Duodenal mucosa (tissue), 2 donors: ENCODE measurements around the gene BNC2.

Experiments used
- H3K27ac ChIP-seq: one replicate; pipeline ENCODE4 v1.7.0; 2013; ENCODE audit warnings: low read depth, low read length
- H3K27me3 ChIP-seq, 2 donors: one replicate each; pipeline ENCODE4 v1.7.0; 2013; ENCODE audit warnings: low read length in 2 of 2, control low read depth in 1 of 2; ENCODE audit not compliant: insufficient read depth in 2 of 2, control insufficient read depth in 1 of 2
- H3K36me3 ChIP-seq, 2 donors: one replicate each; pipeline ENCODE4 v1.7.0; 2013; ENCODE audit warnings: low read length in 2 of 2, control low read depth in 1 of 2; ENCODE audit not compliant: insufficient read depth in 2 of 2, control insufficient read depth in 1 of 2
- H3K4me1 ChIP-seq, 2 donors: one replicate each; pipeline ENCODE4 v1.7.0; 2013; ENCODE audit warnings: low read length in 2 of 2, control low read depth in 1 of 2; ENCODE audit not compliant: insufficient read depth in 2 of 2, control insufficient read depth in 1 of 2
- H3K4me3 ChIP-seq, 2 donors: one replicate each; pipeline ENCODE4 v1.7.0; 2013; ENCODE audit warnings: low read length in 2 of 2, low read depth in 1 of 2
- H3K9ac ChIP-seq, 2 donors: one replicate each; pipeline ENCODE4 v1.7.0; 2013; ENCODE audit warnings: low read length in 2 of 2, low read depth in 1 of 2
- H3K9me3 ChIP-seq, 2 donors: one replicate each; pipeline ENCODE4 v1.7.0; 2013; ENCODE audit warnings: low read length in 2 of 2, control low read depth in 1 of 2; ENCODE audit not compliant: control insufficient read depth in 1 of 2

Gene BNC2

DNA sequence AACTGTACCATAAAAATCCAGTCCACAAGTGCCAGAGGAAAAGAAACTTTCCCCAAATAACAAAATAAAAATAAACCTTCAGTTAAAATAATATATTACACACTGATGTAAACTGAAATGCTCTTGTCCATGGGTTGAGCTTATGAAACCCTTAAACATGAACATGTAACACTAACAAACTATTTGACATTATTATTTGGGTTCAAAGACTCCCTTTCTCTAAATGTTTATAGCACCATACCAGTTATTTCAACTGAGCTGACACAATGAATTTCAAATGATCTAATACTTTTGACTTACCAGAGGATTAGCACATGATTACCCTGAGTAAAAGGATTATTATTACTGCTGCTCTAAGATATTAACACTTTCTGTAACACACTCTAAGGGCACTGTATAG lies 251.1 kb downstream of the BNC2 start:
- Histone ChIP-seq H3K36me3 (no peaks in the 10 kb centered on the region), H3K9ac (no peak overlapping the region), H3K9me3 (no peaks in the 10 kb centered on the region), H3K27ac (no peak overlapping the region), H3K27me3 (no peaks in the 10 kb centered on the region), H3K4me3 (no peak overlapping the region), H3K4me1 (no peaks in the 10 kb centered on the region)

DNA sequence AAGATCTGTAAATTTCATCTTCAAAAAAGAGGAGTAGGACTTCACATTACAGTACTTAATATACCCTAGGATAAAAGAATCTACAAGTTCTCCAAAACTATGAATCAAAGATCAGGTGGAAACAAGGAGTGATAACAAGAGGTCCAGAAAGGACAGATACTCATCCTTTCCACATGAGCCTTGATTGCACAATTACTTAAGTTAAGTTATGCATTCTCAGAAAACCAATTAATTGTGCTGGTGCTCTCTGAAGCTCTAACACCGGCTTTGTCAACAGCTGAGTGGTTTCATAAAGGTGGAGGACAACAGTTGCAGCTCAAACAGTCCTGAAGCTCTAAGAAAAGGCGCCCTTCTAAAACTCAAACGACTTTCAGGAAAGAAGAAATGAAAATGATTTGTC lies 251.9 kb downstream of the BNC2 start:
- no peak overlapping the region for H3K4me3 ChIP-seq
- no peaks in the 10 kb centered on the region for H3K9me3 ChIP-seq
- H3K27ac ChIP-seq, result no peak overlapping the region
- no peak overlapping the region for H3K9ac ChIP-seq
- H3K36me3 ChIP-seq, result no peaks in the 10 kb centered on the region
- no peaks in the 10 kb centered on the region for H3K4me1 ChIP-seq
- no peaks in the 10 kb centered on the region for H3K27me3 ChIP-seq

DNA sequence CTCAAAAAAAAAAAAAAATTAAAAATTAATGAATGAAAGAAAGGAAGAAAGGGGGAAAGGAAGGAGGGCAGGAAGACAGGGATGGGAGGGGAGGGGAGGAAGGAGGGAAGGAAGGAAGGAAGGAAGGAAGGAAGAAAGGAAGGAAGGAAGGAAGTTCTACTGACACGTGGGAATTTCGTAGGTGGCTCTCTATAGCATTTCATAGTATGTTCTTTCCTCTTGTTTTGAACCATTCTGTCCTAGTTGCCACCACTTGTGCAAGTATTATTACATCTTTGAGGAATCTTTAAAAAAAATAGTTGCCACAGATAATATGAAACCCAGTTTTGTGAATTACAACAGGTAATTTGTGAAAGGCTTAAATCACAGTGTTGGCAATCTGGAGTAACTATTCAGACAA lies 253.8 kb downstream of the BNC2 start:
- no peaks in the 10 kb centered on the region for H3K4me1 ChIP-seq
- H3K36me3 ChIP-seq, result no peaks in the 10 kb centered on the region
- no peak overlapping the region for H3K4me3 ChIP-seq
- H3K9me3 ChIP-seq, result no peaks in the 10 kb centered on the region
- H3K27me3 ChIP-seq, result no peaks in the 10 kb centered on the region
- H3K9ac ChIP-seq, result no peak overlapping the region
- H3K27ac ChIP-seq, result no peak overlapping the region

DNA sequence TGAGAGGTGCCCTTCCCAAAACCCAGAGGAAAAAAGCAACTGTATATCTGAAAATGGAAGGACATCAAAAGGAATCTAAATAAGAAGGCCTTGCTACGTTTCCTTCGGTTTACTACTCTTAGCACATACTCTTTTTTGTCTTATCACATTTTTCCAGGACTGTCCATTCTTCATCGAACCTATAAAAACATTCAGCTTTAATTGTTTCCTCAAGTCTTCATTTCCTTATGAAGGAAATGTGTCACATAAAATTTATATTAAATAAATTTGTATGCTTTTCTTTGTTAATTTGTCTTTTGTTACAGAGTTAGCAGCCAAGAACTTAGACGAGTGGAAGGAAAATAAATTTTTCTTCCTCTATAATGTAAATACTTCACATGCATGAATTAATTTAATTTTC lies 255.0 kb downstream of the BNC2 start:
- no peaks in the 10 kb centered on the region for H3K27me3 ChIP-seq
- H3K27ac ChIP-seq, result no peak overlapping the region
- H3K4me3 ChIP-seq, result no peak overlapping the region
- no peaks in the 10 kb centered on the region for H3K9me3 ChIP-seq
- no peaks in the 10 kb centered on the region for H3K4me1 ChIP-seq
- no peaks in the 10 kb centered on the region for H3K36me3 ChIP-seq
- H3K9ac ChIP-seq, result no peak overlapping the region

DNA sequence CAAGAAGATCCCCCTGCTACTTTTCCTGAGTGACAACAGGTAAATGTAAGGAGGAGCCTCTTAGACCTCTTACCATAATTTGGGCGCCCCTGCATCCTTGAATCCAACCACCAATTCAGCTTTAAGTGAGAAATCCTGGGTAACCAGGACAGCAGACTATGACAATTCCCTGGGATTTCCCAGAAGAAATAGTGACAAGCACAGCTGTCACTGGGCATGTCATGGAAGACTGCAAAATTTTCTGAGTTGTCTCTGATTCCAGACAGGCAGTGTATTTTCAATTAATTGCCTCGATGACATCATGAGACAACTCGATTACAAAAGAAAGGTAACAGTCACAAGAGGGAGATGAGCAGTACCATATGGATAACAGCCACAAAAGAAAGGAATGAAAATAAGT lies 256.9 kb downstream of the BNC2 start:
- H3K4me1 ChIP-seq, result no peaks in the 10 kb centered on the region
- no peaks in the 10 kb centered on the region for H3K27me3 ChIP-seq
- H3K27ac ChIP-seq, result no peak overlapping the region
- H3K9me3 ChIP-seq, result no peaks in the 10 kb centered on the region
- H3K9ac ChIP-seq, result no peak overlapping the region
- no peak overlapping the region for H3K4me3 ChIP-seq
- H3K36me3 ChIP-seq, result no peaks in the 10 kb centered on the region

DNA sequence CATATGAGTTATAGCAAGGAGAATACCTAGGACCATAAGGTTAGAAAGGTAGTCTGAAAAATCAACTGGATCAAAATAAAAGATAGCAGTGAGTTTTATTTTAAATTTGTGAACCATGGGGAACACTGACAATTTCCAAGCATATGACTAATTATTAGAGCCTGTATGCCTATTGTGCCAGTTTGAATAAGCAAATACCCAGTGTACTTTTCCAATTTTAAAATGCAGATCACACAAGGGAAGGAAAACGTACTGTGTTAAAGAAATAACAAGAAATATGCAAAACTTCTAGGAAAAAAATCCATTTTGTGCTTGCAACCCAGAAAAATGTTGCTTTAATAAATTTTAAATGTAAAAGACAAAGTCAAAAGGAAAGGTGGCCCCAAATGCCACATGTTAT lies 257.4 kb downstream of the BNC2 start:
- H3K36me3 ChIP-seq, result no peaks in the 10 kb centered on the region
- H3K4me3 ChIP-seq, result no peak overlapping the region
- H3K4me1 ChIP-seq, result no peaks in the 10 kb centered on the region
- H3K27me3 ChIP-seq, result no peaks in the 10 kb centered on the region
- H3K9me3 ChIP-seq, result no peaks in the 10 kb centered on the region
- no peak overlapping the region for H3K9ac ChIP-seq
- H3K27ac ChIP-seq, result no peak overlapping the region

DNA sequence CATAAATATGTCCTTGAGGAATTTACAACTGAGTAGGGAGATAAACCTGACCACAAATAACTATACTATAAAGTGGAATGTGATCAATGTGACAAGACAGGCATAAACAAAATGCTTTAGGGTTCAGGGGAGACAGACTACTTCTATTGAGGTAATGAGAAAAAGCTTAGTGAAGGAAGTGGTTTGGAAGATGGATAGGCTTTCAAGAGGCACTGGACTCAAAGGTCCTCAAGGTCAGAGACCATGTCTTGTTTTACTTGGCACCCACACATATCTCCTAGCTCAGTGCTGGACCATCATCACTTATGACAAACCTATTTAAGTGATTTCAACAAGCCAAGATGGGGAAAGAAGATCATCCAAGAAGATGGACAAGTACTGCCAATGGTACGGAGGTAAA lies 257.8 kb downstream of the BNC2 start:
- no peaks in the 10 kb centered on the region for H3K9me3 ChIP-seq
- no peak overlapping the region for H3K9ac ChIP-seq
- H3K36me3 ChIP-seq, result no peaks in the 10 kb centered on the region
- no peak overlapping the region for H3K27ac ChIP-seq
- H3K4me1 ChIP-seq, result no peaks in the 10 kb centered on the region
- H3K4me3 ChIP-seq, result no peak overlapping the region
- H3K27me3 ChIP-seq, result no peaks in the 10 kb centered on the region

DNA sequence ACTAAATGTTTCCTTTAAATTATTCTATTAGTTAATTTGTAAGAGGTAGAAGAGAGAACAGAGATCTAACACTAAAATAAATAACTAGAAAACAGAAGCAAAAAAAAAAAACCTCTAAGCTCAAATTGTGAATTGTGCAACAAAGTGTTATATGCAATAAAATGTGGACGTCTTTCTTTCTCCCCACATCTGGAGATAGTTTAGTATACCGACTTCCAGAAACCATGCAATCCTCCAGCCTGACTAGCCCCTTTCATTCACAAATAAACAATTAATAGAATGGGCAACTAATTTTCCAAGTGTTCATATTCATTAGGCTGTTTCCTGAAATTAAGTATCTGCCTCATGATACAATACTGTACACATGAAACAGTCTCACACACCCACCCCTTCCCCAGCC lies 258.5 kb downstream of the BNC2 start:
- Histone ChIP-seq H3K27ac (no peak overlapping the region), H3K4me3 (no peak overlapping the region), H3K27me3 (no peaks in the 10 kb centered on the region), H3K9me3 (no peaks in the 10 kb centered on the region), H3K9ac (no peak overlapping the region), H3K36me3 (no peaks in the 10 kb centered on the region), H3K4me1 (no peaks in the 10 kb centered on the region)

DNA sequence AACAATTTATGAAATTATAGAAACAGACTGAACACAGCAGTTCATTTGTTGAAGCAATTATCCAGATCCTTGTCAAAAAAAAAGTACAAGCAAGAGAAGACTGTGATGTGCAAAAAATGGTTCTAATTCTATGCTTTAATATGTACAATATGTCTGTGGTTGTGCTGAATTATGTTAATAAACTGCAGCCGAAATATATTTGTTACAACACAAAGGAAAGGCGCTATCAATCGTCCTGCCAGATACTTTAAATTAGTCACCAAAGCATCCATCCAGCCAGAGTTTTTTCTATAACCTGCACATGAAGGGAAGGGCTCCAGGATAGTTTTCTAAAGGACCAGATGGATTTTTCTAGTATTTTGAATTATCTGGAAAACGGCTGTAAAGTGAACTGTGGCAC lies 259.5 kb downstream of the BNC2 start:
- no peak overlapping the region for H3K4me3 ChIP-seq
- H3K9ac ChIP-seq, result no peak overlapping the region
- H3K4me1 ChIP-seq, result no peaks in the 10 kb centered on the region
- H3K36me3 ChIP-seq, result no peaks in the 10 kb centered on the region
- no peaks in the 10 kb centered on the region for H3K27me3 ChIP-seq
- H3K27ac ChIP-seq, result no peak overlapping the region
- no peaks in the 10 kb centered on the region for H3K9me3 ChIP-seq

DNA sequence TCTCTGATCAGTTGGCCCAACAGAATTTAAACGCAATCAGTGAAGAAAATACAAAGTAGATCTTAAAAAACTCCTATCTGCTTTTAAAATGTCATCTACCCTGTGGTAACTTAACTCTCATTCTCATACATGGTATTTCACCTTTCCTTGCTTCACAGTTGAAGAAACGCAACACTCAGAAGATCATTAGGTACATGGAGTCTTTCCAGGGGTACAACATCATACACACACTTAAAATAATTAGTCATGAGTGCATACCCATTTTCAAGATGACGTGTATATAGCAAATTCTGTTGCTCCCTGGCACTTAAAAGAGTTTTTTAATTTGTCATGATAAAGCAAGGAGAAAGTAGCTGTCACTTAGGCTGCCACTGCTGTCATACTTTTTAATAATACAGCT lies 259.9 kb downstream of the BNC2 start:
- H3K4me3 ChIP-seq, result no peak overlapping the region

DNA sequence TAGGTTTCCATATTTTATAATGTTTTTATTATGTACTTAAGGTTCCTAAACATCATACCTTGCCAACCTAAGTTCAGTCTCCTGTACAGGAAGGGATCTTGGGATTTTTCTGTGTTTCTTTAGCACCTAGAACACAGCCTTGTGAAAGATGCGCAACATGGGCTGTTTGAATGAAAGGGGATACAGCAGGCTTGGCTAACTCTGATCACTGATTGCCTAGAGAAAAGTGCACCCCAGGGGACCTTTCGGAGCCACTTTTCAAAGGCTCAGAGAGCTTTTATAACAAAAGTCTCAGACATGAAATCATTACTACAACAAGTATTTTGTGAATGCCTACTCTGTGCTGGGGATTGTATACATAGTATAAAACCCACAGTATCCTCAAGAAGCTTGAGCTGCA lies 261.6 kb downstream of the BNC2 start:
- H3K4me3 ChIP-seq, result no peak overlapping the region
- no peaks in the 10 kb centered on the region for H3K36me3 ChIP-seq
- no peak overlapping the region for H3K9ac ChIP-seq
- H3K4me1 ChIP-seq, result no peaks in the 10 kb centered on the region
- H3K27ac ChIP-seq, result no peak overlapping the region
- no peaks in the 10 kb centered on the region for H3K27me3 ChIP-seq
- H3K9me3 ChIP-seq, result no peaks in the 10 kb centered on the region

More for the DNA sequence above, 259.9 kb downstream of the BNC2 start:
- no peak overlapping the region for H3K9ac ChIP-seq
- H3K27me3 ChIP-seq, result no peaks in the 10 kb centered on the region
- H3K36me3 ChIP-seq, result no peaks in the 10 kb centered on the region
- no peaks in the 10 kb centered on the region for H3K4me1 ChIP-seq
- H3K9me3 ChIP-seq, result no peaks in the 10 kb centered on the region
- H3K27ac ChIP-seq, result no peak overlapping the region
